ENCODE measurements around the gene ABHD11.

- TF ChIP-seq CTCF (IDR thresholded peaks at IDR 0.05) (peak; percentile 65), EZH2 (IDR thresholded peaks at IDR 0.05; ENCODE audit: borderline replicate concordance, insufficient read depth, low read depth, low read length, poor library complexity, severe bottlenecking) (no peak)
These were observed 37.1 kb downstream of the ABHD11 start for GRCh38 chr7:73701357-73701995.
